ENCODE results near the gene GSAP.

The GSAP gene

DNA sequence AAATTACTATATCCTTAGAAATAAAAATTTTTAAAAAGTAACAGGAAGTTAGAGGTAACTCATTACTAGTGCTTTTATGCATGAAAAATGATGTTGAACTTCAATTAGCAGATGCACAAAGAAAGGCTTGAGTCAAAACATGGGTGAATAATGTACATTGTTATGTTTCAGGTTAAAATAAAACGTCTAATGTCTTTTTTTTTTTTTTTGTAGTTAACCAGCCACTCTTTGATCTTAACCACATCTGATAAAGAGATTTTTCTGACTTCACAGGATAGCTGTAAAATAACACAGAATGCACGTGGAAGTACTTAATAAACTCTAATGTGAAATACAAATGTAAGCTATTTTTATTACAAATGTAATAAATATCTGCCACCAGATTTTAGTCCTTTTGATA, 61.7 kb downstream of the GSAP start:
- H3K27ac ChIP-seq (ENCODE audit: poor library complexity, severe bottlenecking) = no peak overlapping the region
- no peak overlapping the region for H3K4me3 ChIP-seq (ENCODE audit: severe bottlenecking)
- H3K36me3 ChIP-seq (ENCODE audit: low read depth) = no peaks in the 10 kb centered on the region
- H3K4me1 ChIP-seq (ENCODE audit: insufficient read depth, poor library complexity, severe bottlenecking) = no peaks in the 10 kb centered on the region
- TF ChIP-seq, protein P1, sequence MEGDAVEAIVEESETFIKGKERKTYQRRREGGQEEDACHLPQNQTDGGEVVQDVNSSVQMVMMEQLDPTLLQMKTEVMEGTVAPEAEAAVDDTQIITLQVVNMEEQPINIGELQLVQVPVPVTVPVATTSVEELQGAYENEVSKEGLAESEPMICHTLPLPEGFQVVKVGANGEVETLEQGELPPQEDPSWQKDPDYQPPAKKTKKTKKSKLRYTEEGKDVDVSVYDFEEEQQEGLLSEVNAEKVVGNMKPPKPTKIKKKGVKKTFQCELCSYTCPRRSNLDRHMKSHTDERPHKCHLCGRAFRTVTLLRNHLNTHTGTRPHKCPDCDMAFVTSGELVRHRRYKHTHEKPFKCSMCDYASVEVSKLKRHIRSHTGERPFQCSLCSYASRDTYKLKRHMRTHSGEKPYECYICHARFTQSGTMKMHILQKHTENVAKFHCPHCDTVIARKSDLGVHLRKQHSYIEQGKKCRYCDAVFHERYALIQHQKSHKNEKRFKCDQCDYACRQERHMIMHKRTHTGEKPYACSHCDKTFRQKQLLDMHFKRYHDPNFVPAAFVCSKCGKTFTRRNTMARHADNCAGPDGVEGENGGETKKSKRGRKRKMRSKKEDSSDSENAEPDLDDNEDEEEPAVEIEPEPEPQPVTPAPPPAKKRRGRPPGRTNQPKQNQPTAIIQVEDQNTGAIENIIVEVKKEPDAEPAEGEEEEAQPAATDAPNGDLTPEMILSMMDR (IDR thresholded peaks at IDR 0.05; ENCODE audit: poor library complexity, severe bottlenecking) = no peak
- ATAC-seq (ENCODE audit: low read depth) (no peak), DNase-seq (ENCODE audit: low spot score) (no peak)
- H3K27me3 ChIP-seq (ENCODE audit: insufficient read depth, poor library complexity, severe bottlenecking) = no peaks in the 10 kb centered on the region
- no peaks in the 10 kb centered on the region for H3K9me3 ChIP-seq (ENCODE audit: severe bottlenecking)

DNA sequence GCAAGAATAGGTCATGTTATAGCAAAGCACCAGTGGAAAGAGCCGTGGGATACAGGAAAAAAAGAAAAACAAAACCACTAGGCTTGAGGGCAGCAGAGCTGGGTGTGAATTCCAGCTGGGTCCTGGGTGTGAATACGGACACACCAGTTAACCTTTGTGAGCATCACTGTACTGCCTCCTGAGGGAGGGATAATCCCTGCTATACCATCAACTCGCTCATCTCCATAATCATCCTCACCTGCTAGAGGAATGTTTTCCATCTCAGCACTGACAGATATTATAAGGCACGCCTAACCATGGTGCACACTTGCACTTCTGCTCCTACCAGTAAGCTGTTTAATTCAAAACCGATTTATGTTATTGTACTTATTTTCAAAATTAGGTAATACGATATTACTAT, 62.2 kb downstream of the GSAP start:
- Histone ChIP-seq H3K9me3 (ENCODE audit: severe bottlenecking) (no peaks in the 10 kb centered on the region), H3K27ac (ENCODE audit: poor library complexity, severe bottlenecking) (no peak overlapping the region), H3K27me3 (ENCODE audit: insufficient read depth, poor library complexity, severe bottlenecking) (no peaks in the 10 kb centered on the region), H3K4me3 (ENCODE audit: severe bottlenecking) (no peak overlapping the region), H3K36me3 (ENCODE audit: low read depth) (no peaks in the 10 kb centered on the region), H3K4me1 (ENCODE audit: insufficient read depth, poor library complexity, severe bottlenecking) (no peaks in the 10 kb centered on the region)
- ATAC-seq (ENCODE audit: low read depth) = no peak
- no peak for DNase-seq (ENCODE audit: low spot score)
- TF ChIP-seq, protein P1 (IDR thresholded peaks at IDR 0.05; ENCODE audit: poor library complexity, severe bottlenecking) = no peak

DNA sequence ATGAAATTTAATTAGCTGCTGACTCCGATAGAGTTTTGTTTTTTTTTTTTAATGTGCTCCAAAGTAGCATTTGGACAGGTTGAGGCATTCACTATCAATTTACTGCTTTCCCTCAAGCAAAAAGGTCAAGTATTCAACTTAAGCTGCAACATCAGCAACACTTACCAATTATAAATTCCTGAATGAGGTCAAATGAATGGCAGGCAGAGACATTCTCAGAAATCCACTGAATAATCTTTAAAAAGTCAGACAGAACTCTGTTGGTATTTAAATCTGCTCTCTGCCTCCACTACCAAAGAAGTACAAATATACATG, 62.8 kb downstream of the GSAP start:
- no peaks in the 10 kb centered on the region for H3K27me3 ChIP-seq (ENCODE audit: insufficient read depth, poor library complexity, severe bottlenecking)
- H3K4me3 ChIP-seq (ENCODE audit: severe bottlenecking) = no peak overlapping the region
- DNase-seq (ENCODE audit: low spot score) (no peak), ATAC-seq (ENCODE audit: low read depth) (no peak)
- H3K36me3 ChIP-seq (ENCODE audit: low read depth) = no peaks in the 10 kb centered on the region
- no peak overlapping the region for H3K27ac ChIP-seq (ENCODE audit: poor library complexity, severe bottlenecking)
- no peaks in the 10 kb centered on the region for H3K4me1 ChIP-seq (ENCODE audit: insufficient read depth, poor library complexity, severe bottlenecking)
- no peaks in the 10 kb centered on the region for H3K9me3 ChIP-seq (ENCODE audit: severe bottlenecking)
- TF ChIP-seq, protein P1 (IDR thresholded peaks at IDR 0.05; ENCODE audit: poor library complexity, severe bottlenecking) = no peak

DNA sequence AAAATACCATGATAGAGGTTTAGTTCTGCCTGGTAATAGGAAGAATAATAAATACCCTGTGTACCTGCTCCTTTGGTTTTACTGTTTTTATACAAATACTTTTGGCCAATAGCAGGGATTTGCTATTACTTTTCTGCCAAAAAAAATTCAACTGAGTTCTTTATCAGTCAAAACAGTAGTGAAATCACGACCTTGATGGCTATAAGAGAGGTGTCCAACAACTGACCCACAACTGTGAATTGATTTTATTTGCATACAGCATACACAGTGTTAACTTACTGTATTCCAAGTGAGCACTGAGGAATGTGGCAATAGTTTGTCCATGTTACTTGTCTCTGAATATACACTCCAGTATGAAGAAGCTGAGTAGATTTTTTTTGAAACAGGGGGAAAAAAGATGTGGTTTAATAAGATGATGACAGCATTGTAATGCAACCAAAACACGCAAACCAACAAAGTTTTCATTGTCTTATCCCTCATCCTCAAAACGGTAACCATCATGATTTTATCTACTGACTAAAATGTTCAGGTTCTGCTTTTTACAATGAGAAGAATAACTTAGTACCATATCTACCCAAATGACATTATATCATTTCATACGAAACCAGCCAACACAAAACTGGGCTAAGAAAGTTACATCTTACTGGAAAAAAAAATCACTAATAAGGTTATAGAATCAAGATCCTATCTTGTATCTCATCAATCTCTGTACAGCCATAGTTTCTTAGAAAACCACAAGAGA, 63.3 kb downstream of the GSAP start:
- Histone ChIP-seq H3K9me3 (ENCODE audit: severe bottlenecking) (no peaks in the 10 kb centered on the region), H3K27me3 (ENCODE audit: insufficient read depth, poor library complexity, severe bottlenecking) (no peaks in the 10 kb centered on the region), H3K27ac (ENCODE audit: poor library complexity, severe bottlenecking) (no peak overlapping the region), H3K4me3 (ENCODE audit: severe bottlenecking) (no peak overlapping the region), H3K4me1 (ENCODE audit: insufficient read depth, poor library complexity, severe bottlenecking) (no peaks in the 10 kb centered on the region), H3K36me3 (ENCODE audit: low read depth) (no peaks in the 10 kb centered on the region)
- TF ChIP-seq, protein P1 (IDR thresholded peaks at IDR 0.05; ENCODE audit: poor library complexity, severe bottlenecking) = no peak
- ATAC-seq (ENCODE audit: low read depth) = no peak
- DNase-seq (ENCODE audit: low spot score) = no peak

DNA sequence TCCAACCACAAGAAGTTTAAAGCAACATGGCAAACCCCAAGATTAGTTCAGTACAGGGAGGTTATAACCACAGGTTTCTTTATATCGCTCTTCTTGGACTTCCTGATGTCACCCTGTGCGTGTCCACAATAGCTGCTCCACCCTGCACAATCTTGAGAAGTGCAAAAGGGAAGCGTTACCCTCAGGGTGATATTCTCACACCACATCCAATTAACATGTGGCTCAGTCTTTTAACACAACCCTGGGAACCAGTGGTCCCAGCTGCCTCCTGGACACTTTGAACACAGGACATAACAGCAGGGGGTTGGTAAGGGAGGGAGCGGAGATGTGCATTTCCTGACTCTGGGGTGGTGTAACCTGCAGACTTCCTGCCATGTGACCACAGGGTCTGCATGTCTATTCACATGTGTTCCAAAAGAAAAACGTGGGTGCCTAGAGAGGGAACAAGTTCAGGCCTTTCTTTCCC, 64.6 kb downstream of the GSAP start:
- no peak overlapping the region for H3K27ac ChIP-seq (ENCODE audit: poor library complexity, severe bottlenecking)
- H3K9me3 ChIP-seq (ENCODE audit: severe bottlenecking) = no peaks in the 10 kb centered on the region
- no peaks in the 10 kb centered on the region for H3K27me3 ChIP-seq (ENCODE audit: insufficient read depth, poor library complexity, severe bottlenecking)
- ATAC-seq (ENCODE audit: low read depth) (no peak), DNase-seq (ENCODE audit: low spot score) (no peak)
- H3K4me1 ChIP-seq (ENCODE audit: insufficient read depth, poor library complexity, severe bottlenecking) = no peaks in the 10 kb centered on the region
- H3K4me3 ChIP-seq (ENCODE audit: severe bottlenecking) = no peak overlapping the region
- H3K36me3 ChIP-seq (ENCODE audit: low read depth) = no peaks in the 10 kb centered on the region
- TF ChIP-seq, protein P1 (IDR thresholded peaks at IDR 0.05; ENCODE audit: poor library complexity, severe bottlenecking) = no peak

Measured in RWPE2 (cell line).